Measurements from ENCODE around the gene XRCC1.
"Not testable (repeated sequence)": the region's sequence is repeated elsewhere in the genome, so short reads cannot be mapped to it uniquely, and the experiment has no call there.

Gene XRCC1

GRCh38 chr19:43600326-43600725, 25.0 kb upstream of the XRCC1 start:
- not testable (repeated sequence) for DNase-seq (ENCODE audit: insufficient read length, low spot score); FAIRE-seq

- no peak for FAIRE-seq
Measured at GRCh38 chr19:43599635-43600295, 24.4 kb upstream of the XRCC1 start.

GRCh38 chr19:43598445-43599240, 23.3 kb upstream of the XRCC1 start:
- no peak for DNase-seq (ENCODE audit: insufficient read length, low spot score)
- FAIRE-seq, result no peak

More at GRCh38 chr19:43599635-43600295, 24.4 kb upstream of the XRCC1 start:
- no peak for DNase-seq (ENCODE audit: insufficient read length, low spot score)

- FAIRE-seq (no peak), DNase-seq (ENCODE audit: insufficient read length, low spot score) (no peak)
Measured at GRCh38 chr19:43597876-43598275, 22.5 kb upstream of the XRCC1 start.

- DNase-seq (ENCODE audit: insufficient read length, low spot score) (no peak), FAIRE-seq (no peak)
Measured at GRCh38 chr19:43596842-43597461, 21.6 kb upstream of the XRCC1 start.

- FAIRE-seq, result peak; percentile 99
- DNase-seq (ENCODE audit: insufficient read length, low spot score), result peak; percentile 99
Measured at GRCh38 chr19:43595999-43596841, 20.9 kb upstream of the XRCC1 start, which contains the start of the genes IRGQ and ZNF576. Gene IRGQ, minus strand, starts transcription at chr19:43596134. Its CDS starts 796 bp downstream, at chr19:43595338. Gene ZNF576, plus strand, starts transcription at chr19:43596595. Its CDS starts 514 bp downstream, at chr19:43597109.

GRCh38 chr19:43595605-43595998, 20.3 kb upstream of the XRCC1 start:
- DNase-seq (ENCODE audit: insufficient read length, low spot score) (no peak), FAIRE-seq (no peak)

GRCh38 chr19:43594710-43595604, 19.6 kb upstream of the XRCC1 start:
- DNase-seq (ENCODE audit: insufficient read length, low spot score) (peak; percentile 41), FAIRE-seq (no peak)

GRCh38 chr19:43594081-43594697, 18.9 kb upstream of the XRCC1 start:
- no peak for FAIRE-seq
- DNase-seq (ENCODE audit: insufficient read length, low spot score), result no peak

- FAIRE-seq, result no peak
- DNase-seq (ENCODE audit: insufficient read length, low spot score), result no peak
Measured at GRCh38 chr19:43592800-43593350, 17.5 kb upstream of the XRCC1 start.

- no peak for DNase-seq (ENCODE audit: insufficient read length, low spot score)
- FAIRE-seq, result no peak
Measured at GRCh38 chr19:43591904-43592772, 16.8 kb upstream of the XRCC1 start.

- DNase-seq (ENCODE audit: insufficient read length, low spot score) (no peak), FAIRE-seq (no peak)
Measured at GRCh38 chr19:43589678-43590077, 14.4 kb upstream of the XRCC1 start.

- DNase-seq (ENCODE audit: insufficient read length, low spot score), result no peak
- FAIRE-seq, result no peak
Measured at GRCh38 chr19:43589277-43589676, 13.9 kb upstream of the XRCC1 start.

GRCh38 chr19:43587029-43587428, 11.7 kb upstream of the XRCC1 start:
- not testable (repeated sequence) for DNase-seq (ENCODE audit: insufficient read length, low spot score); FAIRE-seq

GRCh38 chr19:43586346-43586745, 11.0 kb upstream of the XRCC1 start:
- DNase-seq (ENCODE audit: insufficient read length, low spot score) (no peak), FAIRE-seq (no peak)

GRCh38 chr19:43584484-43584883, 9.2 kb upstream of the XRCC1 start:
- no peak for FAIRE-seq

GRCh38 chr19:43582495-43582894, 7.2 kb upstream of the XRCC1 start:
- no peak for DNase-seq (ENCODE audit: insufficient read length, low spot score)
- no peak for FAIRE-seq

More at GRCh38 chr19:43584484-43584883, 9.2 kb upstream of the XRCC1 start:
- no peak for DNase-seq (ENCODE audit: insufficient read length, low spot score)

GRCh38 chr19:43581467-43581866, 6.1 kb upstream of the XRCC1 start:
- FAIRE-seq (no peak), DNase-seq (ENCODE audit: insufficient read length, low spot score) (no peak)
